Urinary bladder (tissue), 4 donors: Measurements from ENCODE around the gene C1orf167. TPM values are rescaled to one million over a fixed set of nuclear protein-coding genes. Genes with fewer than 3 reads are reported as not detected.

Experiments
- DNase-seq: peaks from one replicate; pipeline ENCODE4 v3.0.0-alpha.2; 2015; ENCODE audit errors: extremely low spot score
- H3K27ac ChIP-seq: one replicate; pipeline ENCODE4 v1.5.1; 2013; ENCODE audit warnings: low read depth, mild to moderate bottlenecking, moderate library complexity
- H3K36me3 ChIP-seq: one replicate; pipeline ENCODE4 v1.6.1; 2013; ENCODE audit warnings: mild to moderate bottlenecking, moderate library complexity; ENCODE audit not compliant: insufficient read depth
- H3K4me1 ChIP-seq: one replicate; pipeline ENCODE4 v1.6.1; 2013; ENCODE audit warnings: mild to moderate bottlenecking, moderate library complexity; ENCODE audit not compliant: insufficient read depth
- H3K4me3 ChIP-seq: one replicate; pipeline ENCODE4 v1.5.1; 2013; ENCODE audit warnings: low read depth, low read length
- WGBS: extraction: QIAGEN DNeasy Blood & Tissue Kit; methylation state at CpG from one replicate; pipeline ENCODE4 v1.1.7; 2013; 5-methylcytosine and 5-hydroxymethylcytosine counted together
- polyA plus RNA-seq: library from polyadenylated mRNA; stranded (reverse); fragments of 200-250 nt; gene quantifications from one replicate; pipeline ENCODE4 v1.2.3, GENCODE V29; 2013
- total RNA-seq: library from RNA; depleted of rRNA; stranded (reverse); fragments of >200 nt; gene quantifications from one replicate; pipeline ENCODE4 v1.2.3, GENCODE V29; 2014
- donor health status: healthy with polysubstance abuse.
- donor health status: healthy.

Gene C1orf167
- total and polyA plus RNA-seq, 2 donors: 0.42 to 3.2 TPM

DNA sequence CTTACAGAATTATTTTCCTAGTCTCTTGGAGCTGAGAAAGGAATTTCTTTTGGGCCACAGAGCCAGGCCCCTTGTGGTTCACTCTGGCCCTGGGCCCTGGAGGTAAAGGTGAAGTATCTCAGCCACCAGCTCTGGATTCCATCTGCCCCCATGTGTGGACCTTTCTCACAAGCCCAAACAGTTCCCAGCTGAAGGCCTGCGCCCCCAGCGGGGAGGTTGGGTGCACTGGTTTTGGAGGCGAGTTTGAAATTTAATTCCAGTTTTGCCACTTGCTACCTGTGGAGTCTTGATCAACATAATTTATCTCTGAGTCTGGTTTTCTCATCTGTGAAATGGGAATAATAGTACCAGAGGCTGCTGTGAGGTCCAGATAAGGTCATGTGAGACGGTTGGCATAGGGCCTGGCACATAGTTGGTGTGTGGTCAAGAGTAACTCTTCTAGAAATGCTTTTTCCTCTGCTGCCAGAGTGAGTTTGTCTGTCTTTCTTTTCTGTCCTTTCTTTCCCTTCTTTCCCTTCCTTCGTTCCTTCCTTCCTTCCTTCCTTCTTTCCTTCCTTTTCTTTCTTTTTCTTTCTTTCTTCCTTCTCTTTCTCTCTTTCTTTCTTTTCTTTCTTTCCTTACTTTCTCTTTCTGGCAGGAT, 20.0 kb upstream of the C1orf167 start:
- no peak overlapping the region for H3K27ac ChIP-seq
- DNase-seq: no peak
- no peak overlapping the region for H3K4me3 ChIP-seq
- H3K36me3 ChIP-seq: no peaks in the 10 kb centered on the region
- no peaks in the 10 kb centered on the region for H3K4me1 ChIP-seq
- 73% methylated on average over 5 of the region's 5 CpGs for WGBS

- DNase-seq: no peak
- H3K4me1 ChIP-seq: no peaks in the 10 kb centered on the region
- no peak overlapping the region for H3K4me3 ChIP-seq
- 78% methylated on average over 9 of the region's 9 CpGs for WGBS
- no peaks in the 10 kb centered on the region for H3K36me3 ChIP-seq
- H3K27ac ChIP-seq: no peak overlapping the region
Observed at GRCh38 chr1:11744287-11744686, 17.7 kb upstream of the C1orf167 start.

- 86% methylated on average over 6 of the region's 6 CpGs for WGBS
- Histone ChIP-seq H3K4me3 (no peak overlapping the region), H3K27ac (no peak overlapping the region), H3K4me1 (no peaks in the 10 kb centered on the region), H3K36me3 (no peaks in the 10 kb centered on the region)
- DNase-seq: no peak
Observed at GRCh38 chr1:11746092-11746491, 15.9 kb upstream of the C1orf167 start.

GRCh38 chr1:11746795-11747487, 15.1 kb upstream of the C1orf167 start:
- DNase-seq: no peak
- no peaks in the 10 kb centered on the region for H3K36me3 ChIP-seq

GRCh38 chr1:11748294-11749202, 13.4 kb upstream of the C1orf167 start:
- H3K4me3 ChIP-seq: no peak overlapping the region
- H3K36me3 ChIP-seq: no peaks in the 10 kb centered on the region
- WGBS: 94% methylated on average over 27 of the region's 27 CpGs
- no peaks in the 10 kb centered on the region for H3K4me1 ChIP-seq
- no peak overlapping the region for H3K27ac ChIP-seq
- no peak for DNase-seq

More at GRCh38 chr1:11746795-11747487, 15.1 kb upstream of the C1orf167 start:
- Histone ChIP-seq H3K27ac (no peak overlapping the region), H3K4me1 (no peaks in the 10 kb centered on the region), H3K4me3 (no peak overlapping the region)
- 84% methylated on average over 20 of the region's 20 CpGs for WGBS

- no peak for DNase-seq
- 84% methylated on average over 9 of the region's 9 CpGs for WGBS
- Histone ChIP-seq H3K4me3 (no peak overlapping the region), H3K4me1 (no peaks in the 10 kb centered on the region), H3K27ac (no peak overlapping the region), H3K36me3 (no peaks in the 10 kb centered on the region)
Observed at GRCh38 chr1:11749203-11749689, 12.7 kb upstream of the C1orf167 start.

DNA sequence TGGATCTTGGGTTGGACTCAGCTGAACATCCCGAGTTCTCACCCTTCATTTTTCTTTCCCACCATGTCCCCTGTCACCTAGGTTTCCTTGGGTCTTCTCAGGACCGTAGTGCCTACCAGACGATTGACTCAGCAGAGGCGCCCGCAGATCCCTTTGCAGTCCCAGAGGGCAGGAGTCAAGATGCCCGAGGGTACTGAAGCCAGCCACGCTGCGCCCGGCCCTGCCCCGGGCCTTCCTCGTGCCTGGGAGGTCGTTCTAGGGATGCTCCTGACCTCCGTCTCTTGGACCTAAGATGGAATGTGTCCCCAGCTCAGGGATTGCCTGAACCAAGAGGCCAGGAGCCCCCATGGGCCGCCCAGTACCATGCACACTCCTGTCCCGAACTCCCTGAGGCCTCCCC, 12.0 kb upstream of the C1orf167 start:
- Histone ChIP-seq H3K27ac (no peak overlapping the region), H3K4me1 (no peaks in the 10 kb centered on the region), H3K4me3 (no peak overlapping the region), H3K36me3 (no peaks in the 10 kb centered on the region)
- no peak for DNase-seq
- WGBS: 93% methylated on average over 15 of the region's 15 CpGs

DNA sequence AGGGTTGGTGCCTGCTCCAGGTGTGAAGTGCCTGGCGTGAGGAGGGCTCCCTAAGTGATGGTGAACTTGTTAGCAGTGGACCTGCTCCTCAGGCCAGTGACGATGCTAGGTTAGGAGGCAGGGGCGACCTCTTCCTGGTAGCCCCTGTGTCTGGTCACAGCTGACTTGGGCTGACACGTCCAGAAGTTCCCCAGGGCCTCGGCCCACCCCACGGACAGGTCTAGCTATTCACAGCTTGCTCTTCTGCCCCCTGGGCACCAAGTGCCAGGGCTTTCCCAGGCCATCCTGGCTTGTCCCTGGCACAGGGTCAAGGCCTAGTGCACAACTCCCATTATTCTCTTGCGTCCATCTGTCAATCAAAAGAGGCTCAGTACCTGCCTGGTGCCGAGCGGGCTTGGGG, 10.9 kb upstream of the C1orf167 start:
- Histone ChIP-seq H3K4me3 (no peak overlapping the region), H3K36me3 (no peaks in the 10 kb centered on the region), H3K27ac (no peak overlapping the region), H3K4me1 (no peaks in the 10 kb centered on the region)
- 86% methylated on average over 9 of the region's 9 CpGs for WGBS
- no peak for DNase-seq

DNA sequence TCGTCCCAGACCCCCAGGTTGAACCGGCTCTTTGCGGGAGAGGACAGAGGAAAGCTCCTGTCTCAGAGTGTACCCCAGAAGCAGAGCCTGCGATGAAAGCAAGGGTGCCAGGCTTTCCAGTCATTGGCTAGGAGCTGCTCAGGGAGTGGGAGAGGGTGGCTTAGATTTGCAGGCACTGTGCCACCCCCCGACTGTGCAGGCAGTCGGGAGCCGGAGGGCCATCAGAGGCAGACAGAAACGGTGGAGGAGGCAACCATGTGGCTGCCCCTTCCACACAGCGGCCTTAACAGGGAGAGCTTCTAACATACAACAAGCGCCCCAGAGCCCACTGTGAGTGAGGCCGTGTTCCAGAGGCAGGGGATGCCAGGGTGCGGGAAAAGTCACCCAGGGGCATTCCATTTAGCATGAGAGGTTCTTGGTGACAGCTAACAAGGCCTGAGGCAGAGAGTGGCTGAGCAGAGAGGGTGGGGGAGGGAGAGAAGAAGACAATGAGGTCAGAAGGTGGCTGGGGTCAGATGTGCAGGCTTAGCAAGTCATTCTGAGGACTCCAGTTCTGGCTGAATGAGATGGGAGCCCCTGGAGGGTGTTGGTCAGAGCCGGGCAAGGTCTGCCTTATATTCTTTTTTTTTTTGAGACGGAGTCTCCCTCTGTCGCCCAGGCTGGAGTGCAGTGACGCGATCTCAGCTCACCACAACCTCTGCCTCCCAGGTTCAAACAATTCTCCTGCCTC, 9.5 kb upstream of the C1orf167 start:
- Histone ChIP-seq H3K27ac (no peak overlapping the region), H3K4me3 (no peak overlapping the region), H3K4me1 (no peaks in the 10 kb centered on the region), H3K36me3 (no peaks in the 10 kb centered on the region)
- 54% methylated on average over 17 of the region's 17 CpGs for WGBS
- DNase-seq: no peak

GRCh38 chr1:11753555-11754208, 8.3 kb upstream of the C1orf167 start:
- 47% methylated on average over 7 of the region's 7 CpGs for WGBS
- no peak for DNase-seq
- Histone ChIP-seq H3K4me1 (no peaks in the 10 kb centered on the region), H3K4me3 (no peak overlapping the region), H3K27ac (no peak overlapping the region), H3K36me3 (no peaks in the 10 kb centered on the region)

DNA sequence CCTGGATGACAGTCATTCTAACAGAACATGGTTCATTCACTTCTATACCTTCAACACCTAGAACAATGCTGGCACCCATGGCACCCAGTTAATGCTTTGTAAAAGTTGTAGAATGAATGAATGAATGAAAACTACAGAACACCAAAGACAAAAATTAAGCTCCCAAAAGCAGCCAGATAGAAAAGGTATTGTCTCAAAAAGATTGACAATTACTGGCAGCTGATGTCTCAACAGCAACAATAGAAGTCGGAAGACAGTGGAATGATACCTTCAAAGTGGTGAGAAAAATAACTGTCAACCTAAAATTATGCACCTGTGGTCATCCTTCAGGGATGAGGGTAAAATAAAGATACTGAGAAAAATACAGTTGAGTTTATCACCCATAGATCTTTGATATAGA, 4.9 kb upstream of the C1orf167 start:
- WGBS: 90% methylated on average over 1 of the region's 1 CpG
- no peak for DNase-seq
- Histone ChIP-seq H3K36me3 (no peaks in the 10 kb centered on the region), H3K27ac (no peak overlapping the region), H3K4me1 (no peaks in the 10 kb centered on the region), H3K4me3 (no peak overlapping the region)

DNA sequence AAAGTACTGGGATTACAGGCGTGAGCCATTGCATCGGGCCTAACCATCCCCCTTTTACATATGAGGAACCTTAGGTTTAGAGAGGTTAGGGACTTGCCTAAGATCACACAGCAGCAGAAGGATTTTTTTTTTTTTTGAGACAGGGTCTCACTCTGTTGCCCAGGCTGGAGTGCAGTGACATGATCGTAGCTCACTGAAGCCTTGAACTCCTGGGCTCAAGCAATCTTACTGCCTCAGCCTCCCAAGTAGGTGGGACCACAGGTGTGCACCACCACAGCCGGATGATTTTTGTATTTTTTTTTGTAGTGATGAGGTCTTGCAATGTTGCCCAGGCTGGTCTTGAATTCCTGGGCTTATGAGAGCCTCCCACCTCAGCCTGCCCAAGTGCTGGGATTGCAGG, 2.2 kb upstream of the C1orf167 start:
- Histone ChIP-seq H3K27ac (no peak overlapping the region), H3K4me1 (no peaks in the 10 kb centered on the region), H3K4me3 (no peak overlapping the region), H3K36me3 (no peaks in the 10 kb centered on the region)
- no peak for DNase-seq
- 88% methylated on average over 4 of the region's 4 CpGs for WGBS

GRCh38 chr1:11761285-11761684, 708 bp upstream of the C1orf167 start:
- H3K4me3 ChIP-seq: no peak overlapping the region
- no peak overlapping the region for H3K27ac ChIP-seq
- no peaks in the 10 kb centered on the region for H3K4me1 ChIP-seq
- no peak for DNase-seq
- WGBS: 81% methylated on average over 6 of the region's 6 CpGs
- H3K36me3 ChIP-seq: no peaks in the 10 kb centered on the region
